ENCODE results near the gene FMN2.

GRCh38 chr1:240522122-240522822, 430.6 kb downstream of the FMN2 start:
- TF ChIP-seq EZH2 (IDR thresholded peaks at IDR 0.05; ENCODE audit: borderline replicate concordance, low read length), result no peak
- TF ChIP-seq CTCF (conservative IDR thresholded peaks at IDR 0.05 in 1 of 2, IDR thresholded peaks at IDR 0.05 in 1 of 2; ENCODE audit: extremely low read depth in 1 of 2, insufficient read depth in 1 of 2, low read depth in 1 of 2, low read length in 2 of 2), result no peak
